IMR-90 (cell line): ENCODE measurements around the gene SPEF2.

Source experiments
- BHLHE40 ChIP-seq: fragments of 150-350 bp; IDR thresholded peaks from 2 replicates; pipeline ENCODE4 v1.6.1; 2016; ENCODE audit warnings: mild to moderate bottlenecking, low read depth, low read length
- CEBPB ChIP-seq: IDR thresholded peaks from 2 replicates; pipeline ENCODE4 v1.6.1; 2012; ENCODE audit warnings: low read depth, low read length, improper control_type of control experiment
- CHD1 ChIP-seq: IDR thresholded peaks from 2 replicates; pipeline ENCODE4 v1.6.1; 2012; ENCODE audit warnings: low read depth, low read length, improper control_type of control experiment
- CTCF ChIP-seq: conservative IDR thresholded peaks from 2 replicates; pipeline ENCODE4 v1.5.1; 2012; ENCODE audit warnings: mild to moderate bottlenecking, low read depth, low read length, improper control_type of control experiment
- FOS ChIP-seq: fragments of 150-350 bp; IDR thresholded peaks from 2 replicates; pipeline ENCODE4 v1.6.1; 2016; ENCODE audit warnings: low read depth, low read length
- MAFK ChIP-seq: IDR thresholded peaks from 2 replicates; pipeline ENCODE4 v1.6.1; 2012; ENCODE audit warnings: low read depth, low read length, improper control_type of control experiment
- NFE2L2 ChIP-seq: fragments of 150-350 bp; IDR thresholded peaks from 2 replicates; pipeline ENCODE4 v1.6.1; 2016; ENCODE audit warnings: low read depth, mild to moderate bottlenecking, low read length
- POLR2A ChIP-seq: IDR thresholded peaks from 2 replicates; pipeline ENCODE4 v1.6.1; 2012; ENCODE audit warnings: mild to moderate bottlenecking, low read depth, low read length
- RAD21 ChIP-seq: IDR thresholded peaks from 2 replicates; pipeline ENCODE4 v1.6.1; 2012; ENCODE audit warnings: low read length, improper control_type of control experiment
- RCOR1 ChIP-seq: IDR thresholded peaks from 2 replicates; pipeline ENCODE4 v1.6.1; 2012; ENCODE audit warnings: mild to moderate bottlenecking, low read length, improper control_type of control experiment; ENCODE audit not compliant: insufficient replicate concordance
- RFX5 ChIP-seq: IDR thresholded peaks from 2 replicates; pipeline ENCODE4 v1.8.0; 2012; ENCODE audit warnings: low read depth, mild to moderate bottlenecking, low read length, moderate library complexity
- USF2 ChIP-seq: fragments of 150-350 bp; IDR thresholded peaks from 2 replicates; pipeline ENCODE4 v1.6.1; 2017; ENCODE audit warnings: mild to moderate bottlenecking, antibody characterized with exemption, low read length, low read depth

- no peak for TF ChIP-seq CTCF
- TF ChIP-seq POLR2A: no peak
- no peak for TF ChIP-seq RFX5
- no peak for TF ChIP-seq CEBPB
- no peak for TF ChIP-seq RAD21
- no peak for TF ChIP-seq MAFK
- no peak for TF ChIP-seq USF2
- no peak for TF ChIP-seq CHD1
- no peak for TF ChIP-seq NFE2L2
- TF ChIP-seq BHLHE40: no peak
- no peak for TF ChIP-seq FOS
- no peak for TF ChIP-seq RCOR1
Measured at GRCh38 chr5:35698047-35698808, 80.6 kb downstream of the SPEF2 start.
